Effector CD8-positive, alpha-beta T cell (primary cell): ENCODE data around the gene PLCD1.
A peak's percentile ranks its signal among the peaks of the same experiment; 100 is the strongest.

Experiments
- DNase-seq: peaks from one replicate; lab custom pipeline; 2025; lab: John Stamatoyannopoulos, UW

PLCD1 gene

DNA sequence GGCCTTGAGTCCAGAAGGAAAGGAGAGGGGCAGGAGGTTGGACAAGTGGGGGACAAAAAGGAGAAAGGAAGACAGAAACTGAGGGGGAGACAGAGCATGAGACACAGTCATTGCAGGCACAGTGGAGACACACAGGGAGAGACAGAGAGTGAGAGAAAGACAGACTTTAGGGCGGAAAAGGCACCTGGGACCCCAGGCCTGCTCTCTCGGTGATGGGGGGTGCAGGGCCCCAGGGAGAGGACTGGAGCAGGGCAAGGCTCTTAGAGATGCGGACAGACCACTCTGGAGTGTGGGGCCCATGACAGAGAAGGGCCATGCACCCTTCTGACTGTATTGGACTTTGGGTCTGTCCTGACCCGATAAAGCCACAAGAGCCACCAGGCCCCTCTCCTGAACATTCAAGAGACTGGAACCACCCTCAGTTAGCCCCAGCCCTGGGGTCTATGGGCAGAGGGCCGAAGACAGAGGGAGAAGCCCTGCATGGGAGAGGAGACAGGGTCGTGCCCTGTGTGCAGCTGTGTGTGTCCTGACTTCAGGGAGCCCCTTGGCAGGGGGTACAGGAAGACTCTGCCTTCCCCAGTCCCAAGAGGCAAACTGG lies 12.5 kb downstream of the PLCD1 start:
- DNase-seq = no peak

DNA sequence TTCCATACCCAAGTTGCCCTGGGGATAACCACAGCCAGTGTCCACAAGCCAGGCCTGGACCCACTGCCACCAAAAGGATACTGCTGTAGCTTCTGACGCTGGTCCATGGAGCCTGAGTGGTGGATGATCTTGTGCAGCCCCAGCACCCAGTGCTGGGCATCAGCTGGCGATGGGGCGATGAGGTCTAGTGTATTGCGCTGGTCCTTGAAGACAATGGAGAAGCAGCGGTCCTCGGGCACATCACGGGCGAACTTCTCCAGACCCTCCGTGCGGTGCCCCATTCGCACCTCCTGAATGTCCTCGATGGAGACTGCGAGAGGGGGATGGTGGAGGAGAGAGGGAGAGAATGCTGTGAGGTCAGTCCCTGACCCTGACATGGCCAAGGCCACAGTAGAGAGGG lies 13.0 kb downstream of the PLCD1 start:
- no peak for DNase-seq

- no peak for DNase-seq
These were observed 13.5 kb downstream of the PLCD1 start for GRCh38 chr3:38015984-38016383.

DNA sequence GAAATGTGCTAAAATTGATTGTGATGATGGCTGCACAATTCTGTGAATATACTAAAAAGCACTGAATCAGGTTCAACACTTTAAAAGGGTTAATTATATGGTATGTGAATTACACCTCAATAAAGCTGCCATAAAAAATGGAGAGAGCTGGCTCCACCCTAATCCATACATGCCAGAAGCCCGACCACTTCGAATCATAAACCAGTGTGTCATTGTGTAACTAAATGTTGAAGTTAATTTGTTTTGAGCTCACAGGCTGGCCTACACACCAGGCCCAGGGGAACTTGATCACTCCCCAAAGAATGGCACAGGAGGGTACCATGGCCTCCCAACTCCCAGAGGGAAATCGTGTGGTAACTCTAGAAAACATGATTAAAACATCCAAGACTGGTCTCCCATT lies 14.0 kb downstream of the PLCD1 start:
- no peak for DNase-seq

GRCh38 chr3:38011111-38011510 lies 18.3 kb downstream of the PLCD1 start:
- no peak for DNase-seq

GRCh38 chr3:38009807-38010591 lies 19.4 kb downstream of the PLCD1 start:
- DNase-seq = no peak

- no peak for DNase-seq
These were observed 20.4 kb downstream of the PLCD1 start for GRCh38 chr3:38008971-38009580.

- no peak for DNase-seq
These were observed 21.2 kb downstream of the PLCD1 start for GRCh38 chr3:38008191-38008701.

GRCh38 chr3:38007754-38008090 lies 21.7 kb downstream of the PLCD1 start:
- DNase-seq = no peak

DNA sequence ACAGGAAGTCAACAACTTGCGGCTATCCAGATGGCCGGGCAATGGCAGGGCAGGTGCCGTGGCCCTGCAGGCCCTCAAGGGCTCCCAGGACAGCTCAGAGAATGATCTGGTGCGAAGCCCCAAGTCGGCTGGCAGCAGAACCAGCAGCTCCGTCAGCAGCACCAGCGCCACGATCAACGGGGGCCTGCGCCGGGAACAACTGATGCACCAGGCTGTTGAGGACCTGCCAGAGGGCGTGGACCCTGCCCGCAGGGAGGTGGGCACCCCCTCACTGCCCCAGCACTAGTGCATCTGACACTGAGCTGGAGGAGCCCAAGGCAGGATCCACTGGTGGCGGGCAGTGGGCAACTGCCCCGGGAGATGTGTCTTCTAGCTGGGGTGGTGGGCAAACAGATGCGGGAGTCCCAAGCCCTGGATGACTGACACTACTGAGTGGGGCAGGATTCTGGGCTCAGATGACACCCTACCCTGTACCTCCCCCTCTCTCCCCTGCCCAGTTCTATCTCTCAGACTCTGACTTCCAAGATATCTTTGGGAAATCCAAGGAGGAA lies 22.9 kb downstream of the PLCD1 start:
- no peak for DNase-seq

DNA sequence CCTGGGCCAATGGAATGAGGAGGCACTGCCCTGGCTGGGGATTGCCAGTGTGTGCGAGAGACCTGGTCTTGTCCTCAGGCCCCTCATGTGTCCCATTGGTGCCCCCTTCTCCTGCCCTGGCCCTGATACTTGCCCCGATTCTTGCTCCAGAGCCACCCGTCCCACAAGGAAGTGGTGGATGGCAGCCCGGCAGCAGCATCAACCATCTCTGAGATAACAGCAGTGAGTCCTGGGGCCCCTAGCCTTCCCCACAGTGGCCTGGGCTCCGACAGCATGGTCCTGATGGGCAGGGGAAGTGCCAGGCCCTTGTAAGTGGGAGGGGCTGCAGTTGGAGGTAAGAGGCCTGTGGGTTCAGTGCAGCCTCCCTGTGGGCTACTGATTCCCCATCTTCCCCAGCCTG lies 23.4 kb downstream of the PLCD1 start:
- no peak for DNase-seq

DNA sequence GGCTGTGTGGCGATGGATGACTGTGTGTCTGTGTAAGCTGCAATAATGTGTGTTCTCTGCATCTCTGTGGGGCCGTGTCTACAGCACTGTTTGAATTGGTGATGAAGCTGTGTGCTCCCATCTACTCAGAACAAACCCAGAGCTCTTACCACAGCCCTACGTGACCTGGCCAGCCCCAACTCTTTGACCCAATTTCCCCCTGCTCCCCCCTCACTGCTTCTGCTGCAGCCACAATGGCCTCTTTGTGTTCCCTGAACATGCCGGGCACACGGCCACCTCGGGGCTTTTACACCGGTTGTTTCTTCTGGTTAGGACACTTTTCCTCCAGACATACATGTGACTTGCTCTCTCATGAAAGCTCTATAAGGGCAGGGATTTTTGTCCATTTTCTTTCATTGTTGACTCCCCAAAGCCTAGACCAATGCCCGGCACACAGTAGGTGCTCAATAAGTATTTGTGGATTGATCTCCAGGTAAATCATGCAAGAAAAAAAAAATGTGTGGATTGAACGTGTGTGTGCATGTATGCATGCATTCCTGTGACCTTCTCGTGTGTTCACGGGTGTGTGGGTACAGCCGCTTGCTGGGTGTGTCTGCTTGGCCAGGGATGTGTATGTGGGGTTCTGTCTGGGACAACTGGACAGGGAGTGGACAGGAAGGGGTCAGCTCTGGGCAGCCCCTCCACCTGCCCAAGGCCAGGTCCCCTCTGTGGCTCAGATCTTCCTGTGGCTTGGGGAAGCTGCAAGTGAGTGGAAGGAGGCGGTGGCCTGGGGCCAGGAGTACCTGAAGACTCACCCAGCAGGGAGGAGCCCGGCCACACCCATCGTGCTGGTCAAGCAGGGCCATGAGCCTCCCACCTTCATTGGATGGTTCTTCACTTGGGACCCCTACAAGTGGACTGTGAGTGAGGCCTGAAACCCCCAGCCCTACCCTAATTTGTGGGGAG lies 24.1 kb downstream of the PLCD1 start:
- DNase-seq = no peak

DNA sequence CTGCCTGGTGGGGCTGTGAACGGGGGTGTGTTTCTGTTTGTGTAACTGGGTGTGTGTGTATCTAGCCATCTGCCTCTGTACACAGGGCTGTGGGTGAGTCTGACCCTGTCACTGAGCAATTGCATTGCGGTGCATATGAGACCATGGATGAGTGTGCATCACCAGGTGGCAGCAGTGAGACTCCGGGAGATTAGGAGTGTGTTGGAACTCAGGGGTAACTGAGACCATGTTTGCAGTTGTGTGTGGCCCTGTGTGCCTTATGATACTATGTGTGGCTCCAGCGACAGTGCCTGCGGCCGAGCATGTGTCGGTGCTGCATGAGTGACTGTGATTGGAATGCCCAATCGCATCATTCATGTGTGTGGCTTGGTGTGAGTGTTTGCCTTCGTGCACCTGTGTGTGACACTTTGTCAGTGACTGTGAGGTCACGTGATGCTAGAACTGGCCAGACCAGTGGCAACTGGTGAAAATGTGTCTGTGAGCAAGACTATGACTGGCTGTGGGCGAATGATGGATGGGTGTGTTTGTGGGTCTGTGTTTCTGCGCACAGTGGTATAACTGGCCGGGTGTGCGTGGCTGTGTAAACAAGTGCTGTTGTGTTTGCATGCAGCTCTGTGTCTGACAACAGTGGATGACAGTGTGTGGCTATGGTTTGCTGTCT lies 24.9 kb downstream of the PLCD1 start:
- DNase-seq = no peak

DNA sequence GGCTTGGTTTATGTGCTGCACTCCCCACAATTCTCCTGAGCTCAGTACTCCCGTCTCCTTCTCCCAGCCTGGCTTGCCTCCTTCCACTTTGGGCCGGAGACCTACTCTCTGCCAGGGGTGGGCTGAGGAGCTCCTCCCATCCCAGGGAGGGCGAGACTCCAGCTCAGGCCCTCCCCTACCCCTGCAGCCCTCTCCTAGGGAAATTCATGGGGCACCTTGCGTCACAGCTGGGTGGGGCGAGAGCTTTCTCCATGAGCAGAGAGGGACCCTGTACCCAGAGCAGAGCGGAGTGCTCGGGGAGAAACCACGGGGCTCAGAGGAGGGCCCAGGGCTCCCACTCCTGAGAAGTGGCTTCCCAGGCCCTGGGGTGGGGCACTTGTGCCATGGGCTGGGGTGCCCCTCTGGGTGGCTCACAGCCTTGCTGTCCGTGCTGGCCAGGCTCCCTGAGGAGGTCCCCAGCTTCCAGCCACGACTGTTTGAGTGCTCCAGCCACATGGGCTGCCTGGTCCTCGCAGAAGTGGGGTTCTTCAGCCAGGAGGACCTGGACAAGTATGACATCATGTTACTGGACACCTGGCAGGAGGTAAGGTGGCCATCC lies 25.5 kb downstream of the PLCD1 start:
- DNase-seq = no peak

- peak; percentile 50 for DNase-seq
These were observed 26.0 kb downstream of the PLCD1 start for GRCh38 chr3:38003371-38003816.

DNA sequence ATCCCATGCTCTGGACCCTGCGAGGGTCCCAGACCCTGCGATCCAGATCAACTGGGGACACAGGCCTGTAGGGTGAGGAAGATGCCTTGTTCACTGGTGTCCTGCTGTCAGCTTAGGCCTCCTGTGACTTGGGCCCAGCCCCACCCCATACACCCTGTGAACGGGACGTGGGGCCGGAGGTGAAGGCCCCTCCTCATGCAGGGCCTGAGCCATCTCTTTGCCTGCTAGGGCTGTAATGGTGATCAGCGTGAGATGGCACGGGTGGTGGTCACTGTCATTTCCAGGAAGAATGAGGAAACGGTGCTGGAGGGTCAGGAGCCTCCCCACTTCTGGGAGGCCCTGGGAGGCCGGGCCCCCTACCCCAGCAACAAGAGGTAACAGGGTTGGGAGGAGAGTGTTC lies 26.5 kb downstream of the PLCD1 start:
- no peak for DNase-seq

GRCh38 chr3:38002291-38002876 lies 27.1 kb downstream of the PLCD1 start:
- DNase-seq = no peak

DNA sequence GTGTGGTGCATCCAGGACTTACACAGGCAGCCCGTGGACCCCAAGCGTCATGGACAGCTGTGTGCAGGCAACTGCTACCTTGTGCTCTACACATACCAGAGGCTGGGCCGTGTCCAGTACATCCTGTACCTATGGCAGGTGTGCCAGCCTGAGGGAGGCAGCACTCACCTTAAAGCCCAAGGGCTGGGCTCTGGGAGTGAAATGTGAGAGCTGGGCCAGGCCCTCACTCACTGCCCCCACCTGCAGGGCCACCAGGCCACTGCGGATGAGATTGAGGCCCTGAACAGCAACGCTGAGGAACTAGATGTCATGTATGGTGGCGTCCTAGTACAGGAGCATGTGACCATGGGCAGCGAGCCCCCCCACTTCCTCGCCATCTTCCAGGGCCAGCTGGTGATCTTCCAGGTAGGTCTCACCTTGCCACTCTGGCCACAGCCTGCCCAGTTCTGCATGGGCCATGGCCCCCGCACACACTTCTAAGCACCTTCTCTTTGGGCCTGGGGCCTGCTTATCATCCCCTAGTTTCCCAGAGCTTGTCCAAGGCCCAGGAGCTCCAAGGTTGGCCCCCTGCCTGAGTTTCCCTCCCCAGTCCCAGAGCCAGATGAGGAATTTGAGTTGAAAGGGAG lies 27.9 kb downstream of the PLCD1 start:
- DNase-seq = no peak

DNA sequence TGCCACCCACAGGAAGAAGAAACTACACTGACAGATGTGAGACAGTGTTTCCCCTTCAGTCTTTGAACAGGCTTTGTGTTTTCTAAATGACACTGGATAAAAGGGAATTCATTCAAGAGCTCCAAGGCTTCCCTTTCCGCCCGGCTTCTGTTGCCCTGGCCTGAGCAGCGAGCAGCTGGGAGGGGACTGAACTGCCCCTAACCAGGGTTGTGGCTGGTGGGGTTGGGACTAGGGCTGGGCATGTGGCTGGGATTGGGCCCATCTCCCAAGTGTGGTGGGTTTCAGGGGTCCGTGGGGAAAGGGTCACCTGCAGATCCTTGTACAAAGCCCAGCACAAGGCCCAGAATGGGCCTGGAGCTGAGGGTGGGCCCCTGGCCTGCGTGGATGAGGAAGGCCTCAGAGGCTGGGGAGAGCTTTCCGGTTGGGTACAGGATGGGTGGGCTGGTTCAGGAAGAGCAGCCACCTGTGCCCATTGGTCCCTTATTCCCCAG lies 28.4 kb downstream of the PLCD1 start:
- DNase-seq = no peak
